D341Med (cell line): Measurements from ENCODE around the gene NT5M.

Source experiments
- DNase-seq: peaks from one replicate; pipeline ENCODE4 v3.0.0; 2012; ENCODE audit warnings: low spot score

NT5M gene

DNA sequence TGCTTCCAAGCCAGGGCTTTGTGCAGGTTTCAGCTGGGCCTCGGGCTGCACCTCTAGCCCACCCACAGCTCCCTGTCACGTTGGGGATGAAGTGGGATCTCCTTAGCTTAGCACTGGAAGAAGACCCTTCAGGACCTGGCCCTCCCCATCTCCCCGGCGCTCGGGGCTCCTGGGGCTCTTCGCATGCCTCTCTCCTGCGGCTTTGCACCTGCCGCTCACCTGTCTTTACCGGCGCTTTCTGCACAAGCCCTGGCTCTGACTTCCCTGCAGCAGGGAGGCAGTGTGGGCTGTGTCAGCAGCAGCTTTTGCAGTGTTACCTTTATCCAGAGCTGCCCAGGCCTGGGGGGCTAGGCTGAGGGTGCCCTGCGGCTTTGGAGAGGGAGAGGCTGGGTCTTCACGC lies 52.3 kb downstream of the NT5M start:
- peak; percentile 15 for DNase-seq

GRCh38 chr17:17356149-17356930 lies 53.2 kb downstream of the NT5M start:
- DNase-seq, result peak; percentile 79

DNA sequence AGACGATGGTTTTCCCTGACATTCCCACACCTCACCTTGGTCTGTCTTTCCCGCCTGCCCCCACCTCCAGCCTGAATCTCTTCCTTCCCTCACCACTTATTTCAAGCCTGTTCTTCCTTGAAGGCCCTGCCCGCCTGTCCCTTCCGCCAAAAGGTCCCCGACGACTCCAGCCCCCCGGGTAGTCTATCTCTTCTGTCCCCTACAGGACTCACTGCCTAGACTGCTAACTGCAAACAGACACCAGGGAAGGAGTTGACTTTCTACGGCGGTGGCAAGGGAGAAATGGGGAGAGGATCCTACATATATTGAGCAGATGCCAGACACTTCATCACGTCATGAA lies 53.7 kb downstream of the NT5M start:
- DNase-seq, result peak; percentile 1

GRCh38 chr17:17358060-17358751 lies 55.0 kb downstream of the NT5M start:
- peak; percentile 1 for DNase-seq

GRCh38 chr17:17358866-17359265 lies 55.7 kb downstream of the NT5M start:
- no peak for DNase-seq

DNA sequence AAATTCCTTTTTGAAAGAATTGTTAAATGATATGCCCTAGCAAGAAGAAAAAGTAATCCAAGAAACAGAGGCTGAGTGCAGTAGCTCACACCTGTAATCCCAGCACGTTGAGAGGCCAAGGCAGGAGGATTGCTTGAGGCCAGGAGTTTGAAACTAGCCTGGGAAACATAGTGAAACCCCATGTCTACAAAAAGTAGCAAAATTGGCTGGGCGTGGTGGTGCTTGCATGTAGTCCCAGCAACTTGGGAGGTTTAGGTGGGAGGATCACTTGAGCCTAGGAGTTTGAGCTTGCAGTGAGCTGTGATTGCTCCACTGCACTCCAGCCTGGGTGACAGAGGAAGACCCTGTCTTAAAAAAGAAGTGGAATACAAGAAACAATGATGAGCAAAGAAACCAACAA lies 56.1 kb downstream of the NT5M start:
- no peak for DNase-seq

- DNase-seq, result no peak
Measured at GRCh38 chr17:17360087-17360730, 57.0 kb downstream of the NT5M start.

DNA sequence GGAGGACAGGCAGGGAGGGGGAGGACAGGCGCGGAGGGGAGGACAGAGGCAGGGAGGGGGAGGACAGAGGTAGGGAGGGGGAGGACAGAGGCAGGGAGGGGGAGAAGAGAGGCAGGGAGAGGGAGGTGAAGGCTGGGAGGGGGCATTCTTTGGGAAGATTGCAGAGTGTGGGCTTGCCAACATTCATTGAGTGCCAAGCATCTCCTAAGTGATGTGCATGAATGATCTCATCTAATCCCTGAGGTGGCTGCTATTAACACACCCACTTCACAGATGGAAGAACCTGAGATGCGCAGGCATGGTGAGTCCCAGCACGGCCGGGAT lies 58.3 kb downstream of the NT5M start:
- no peak for DNase-seq

- no peak for DNase-seq
Measured at GRCh38 chr17:17361867-17362539, 58.8 kb downstream of the NT5M start.

DNA sequence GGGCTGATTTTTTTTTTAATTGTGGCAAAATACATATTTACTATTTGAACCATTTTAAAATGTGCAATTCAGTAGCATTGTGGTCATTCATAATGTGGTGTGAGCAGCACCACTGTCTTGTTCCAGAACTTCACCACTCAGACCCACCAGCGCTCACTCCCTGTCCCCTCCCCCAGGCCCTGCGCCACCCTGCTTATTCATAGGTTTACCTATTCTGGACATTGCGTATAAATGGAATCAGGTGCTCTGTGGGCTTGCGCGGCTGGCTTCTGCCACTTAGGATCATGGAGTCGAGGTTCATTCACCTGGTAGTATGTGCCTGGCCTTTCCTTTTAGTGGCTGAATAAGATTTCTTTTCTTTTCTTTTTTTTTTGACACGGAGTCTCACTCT lies 59.4 kb downstream of the NT5M start:
- DNase-seq, result no peak

DNA sequence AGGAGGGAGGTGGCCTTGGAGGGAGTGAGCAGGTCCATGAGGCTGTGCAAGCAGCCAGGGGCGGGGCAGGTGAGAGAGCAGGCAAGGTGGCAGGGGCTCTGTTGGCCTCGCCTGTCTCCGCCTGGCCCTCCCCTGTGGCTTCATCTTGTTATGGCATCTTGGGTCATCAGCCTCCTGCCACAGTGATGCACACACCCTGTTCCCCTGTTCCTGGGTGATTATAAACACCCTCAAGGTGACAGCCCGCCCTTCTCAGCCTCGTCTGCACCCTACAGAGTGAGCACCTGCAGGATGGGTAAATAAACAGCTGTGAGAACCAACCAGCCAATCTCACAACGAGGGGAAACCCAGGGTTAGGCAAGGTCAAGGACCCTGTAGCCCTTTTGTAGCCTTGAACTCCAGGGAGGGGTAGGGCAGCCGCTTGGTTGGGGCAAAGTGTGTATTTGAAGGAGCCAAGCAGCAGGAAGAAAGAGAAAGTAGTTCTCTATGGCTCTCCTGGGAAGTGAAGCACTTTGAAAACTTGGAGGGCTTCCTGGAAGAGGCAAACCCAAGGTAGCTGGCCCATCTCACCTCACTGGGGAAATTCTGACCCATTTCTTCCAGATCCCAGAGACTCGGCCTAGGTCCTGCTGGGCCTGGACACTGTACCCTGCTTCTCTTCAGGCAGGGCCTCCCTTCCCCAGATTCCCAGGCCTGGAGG lies 60.6 kb downstream of the NT5M start:
- DNase-seq, result no peak

DNA sequence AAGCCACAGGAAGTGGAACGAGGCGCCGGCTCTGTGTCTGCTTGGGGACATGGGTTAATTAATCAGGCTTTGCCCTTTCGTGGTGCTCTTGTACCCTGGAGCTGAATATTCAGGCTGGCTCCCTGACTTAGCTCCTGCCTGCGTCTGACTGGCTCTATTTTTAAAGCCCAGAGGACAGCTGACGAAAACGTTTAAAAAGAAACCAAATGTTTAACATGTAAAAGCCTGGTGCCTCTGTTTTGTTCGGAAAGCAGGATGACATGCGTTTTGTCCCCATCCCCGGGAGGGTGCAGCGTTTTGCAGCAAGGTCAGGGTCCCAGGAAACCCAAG lies 61.1 kb downstream of the NT5M start:
- DNase-seq, result no peak

DNA sequence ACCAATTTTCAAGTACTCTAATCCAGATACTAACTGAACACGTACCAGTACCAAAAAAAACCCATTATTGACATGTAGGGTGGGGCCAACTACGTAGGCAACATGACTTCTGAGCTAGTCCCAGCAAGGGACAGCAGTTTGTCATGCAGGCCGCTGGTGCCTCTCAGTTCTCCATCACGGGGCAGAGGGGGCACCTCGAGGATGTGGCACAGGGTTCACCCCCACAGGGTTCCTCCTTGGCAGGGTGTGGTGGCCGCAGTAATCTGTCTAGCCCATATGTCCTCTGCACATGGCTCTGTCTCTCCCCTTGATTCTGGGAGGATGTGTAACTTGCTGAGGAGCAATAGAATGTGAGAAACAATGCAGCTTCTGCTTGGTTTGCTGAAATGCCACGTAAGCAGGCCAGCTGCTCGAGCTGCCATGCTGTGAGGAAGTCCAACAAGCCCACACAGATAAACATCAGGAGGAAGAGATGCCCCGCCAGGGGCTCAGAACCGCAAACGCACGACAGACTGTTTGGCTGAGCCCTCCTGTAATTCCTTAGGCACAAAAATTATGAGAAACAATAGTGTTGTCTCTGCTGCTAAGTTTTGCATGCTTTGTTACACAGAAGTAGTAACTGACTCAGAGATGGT lies 62.4 kb downstream of the NT5M start:
- DNase-seq, result no peak

DNA sequence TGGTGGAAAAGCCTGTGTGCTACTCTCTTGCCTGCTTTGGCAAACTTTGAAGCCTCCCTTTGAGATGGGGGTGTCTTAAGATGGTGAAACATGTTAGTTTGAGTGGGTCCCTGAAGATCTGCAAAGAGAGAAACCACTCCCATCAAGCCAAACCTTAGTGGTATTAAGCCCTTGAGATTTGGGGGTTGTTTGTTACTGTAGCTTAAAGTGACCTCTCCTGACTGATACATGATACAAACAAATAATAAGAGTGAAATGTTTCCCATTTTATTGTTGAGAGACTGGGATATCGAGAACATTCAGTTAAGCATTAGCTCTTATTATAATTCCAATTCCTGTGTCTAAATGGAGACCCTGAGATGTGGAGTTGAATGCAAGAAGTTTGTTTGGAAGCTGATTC lies 63.1 kb downstream of the NT5M start:
- DNase-seq, result no peak

GRCh38 chr17:17366941-17367875 lies 64.0 kb downstream of the NT5M start:
- DNase-seq, result no peak

DNA sequence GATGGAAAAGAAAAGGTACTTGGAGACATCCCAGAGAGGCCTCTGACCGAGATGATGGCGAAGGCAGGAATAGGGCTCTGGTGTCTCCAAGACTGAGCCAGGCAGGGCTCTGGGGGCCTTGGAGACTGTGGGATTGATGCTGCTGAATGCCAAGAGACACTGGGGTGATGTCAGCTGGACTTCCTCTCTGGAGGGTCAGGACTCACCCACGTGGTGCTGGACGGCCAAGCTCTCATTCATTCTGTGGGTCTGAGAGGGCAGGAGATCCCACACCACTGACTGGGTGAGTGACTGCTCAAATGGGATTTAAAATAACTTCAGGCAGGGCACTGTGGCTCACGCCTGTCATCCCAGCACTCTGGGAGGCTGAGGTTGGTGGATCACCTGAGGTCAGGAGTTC lies 64.8 kb downstream of the NT5M start:
- DNase-seq, result no peak

- DNase-seq, result no peak
Measured at GRCh38 chr17:17370711-17371110, 67.5 kb downstream of the NT5M start.

GRCh38 chr17:17372856-17373520 lies 69.8 kb downstream of the NT5M start:
- DNase-seq, result no peak

DNA sequence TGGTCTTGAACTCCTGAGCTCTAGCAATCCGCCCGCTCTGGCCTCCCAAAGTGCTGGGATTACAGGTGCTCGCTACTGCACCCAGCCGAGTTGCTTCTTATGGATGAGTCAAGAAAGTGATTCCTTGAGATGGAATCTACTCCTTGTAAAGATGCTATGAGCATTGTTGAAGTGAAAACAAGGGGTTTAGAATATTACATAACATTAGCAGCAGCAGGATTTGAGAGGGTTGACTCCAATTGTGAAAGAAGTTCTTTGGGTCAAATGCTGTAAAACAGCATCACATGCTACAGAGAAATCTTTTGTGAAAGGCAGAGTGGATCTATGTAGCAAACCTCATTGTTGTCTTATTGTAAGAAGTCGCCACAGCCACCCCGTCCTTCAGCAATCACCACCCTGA lies 72.7 kb downstream of the NT5M start:
- no peak for DNase-seq

- DNase-seq, result no peak
Measured at GRCh38 chr17:17376362-17376761, 73.2 kb downstream of the NT5M start.
